ENCODE results near the gene TFF2. TPM values are rescaled to one million over a fixed set of nuclear protein-coding genes. Genes with fewer than 3 reads are reported as not detected.

TFF2 gene
- total RNA-seq, 6 experiments from 2014 or later = not detected

DNA sequence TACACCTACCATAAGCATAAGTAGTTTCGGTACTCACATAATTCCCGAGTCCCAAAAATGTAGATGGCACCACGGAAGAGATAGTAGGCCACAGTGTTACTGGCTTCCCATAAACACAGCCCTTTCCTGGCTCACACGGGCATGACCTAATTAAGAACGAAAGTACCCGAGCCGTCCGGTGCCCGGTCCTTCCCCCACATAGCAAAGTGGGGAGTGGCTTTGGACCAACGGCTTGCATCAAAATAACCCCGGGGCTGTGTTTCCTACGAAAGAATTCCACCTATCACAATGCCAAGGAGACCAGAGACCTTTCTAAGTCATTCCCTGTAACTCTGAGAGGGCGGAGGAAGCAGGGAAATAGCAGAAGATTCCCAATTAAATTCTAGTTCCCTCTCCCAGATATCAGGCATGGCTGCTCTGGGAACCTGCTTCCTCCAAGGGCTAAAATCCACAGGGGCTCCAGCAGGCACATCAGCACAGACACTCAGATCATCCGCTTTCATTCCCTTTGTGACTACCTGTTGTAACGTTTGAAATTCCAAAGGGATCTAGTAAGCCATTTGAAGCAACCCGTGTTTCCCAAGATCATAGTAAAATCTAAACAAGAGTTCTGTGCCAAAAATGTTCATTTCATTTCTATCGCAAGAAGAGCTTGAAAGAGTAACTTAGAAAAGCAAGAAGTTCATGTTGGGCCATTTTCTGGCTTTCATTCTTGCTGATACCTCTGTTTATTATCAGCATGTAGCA is 45.3 kb upstream of the TFF2 start, which contains the start of gene TMPRSS3:
Gene TMPRSS3 (minus strand): TSS at position 148 of the 747 bp plus-strand sequence. CDS start 635 bp downstream, outside the sequence.
- Mint-ChIP-seq H3K27me3 (ENCODE audit: insufficient read depth) (no peaks in the 10 kb centered on the region), H3K9me3 (peaks cover 62% of the 10 kb centered on the region), H3K4me3 (no peak within 1 kb of the TSS), H3K36me3 (ENCODE audit: low read depth) (peaks cover 9% of the 10 kb centered on the region; the same call in 1 of the 2 replicates), H3K27ac (no peak within 1 kb of the TSS), H3K4me1 (ENCODE audit: low read depth) (no peaks in the 10 kb centered on the region)
- DNase-seq = no peak
- no peak for TF ChIP-seq CTCF (IDR thresholded peaks at IDR 0.05)

GRCh38 chr21:42395302-42395701 is 44.5 kb upstream of the TFF2 start:
- Mint-ChIP-seq H3K4me3 (no peak overlapping the region), H3K27me3 (ENCODE audit: insufficient read depth) (no peaks in the 10 kb centered on the region), H3K36me3 (ENCODE audit: low read depth) (peaks cover 9% of the 10 kb centered on the region; the same call in 1 of the 2 replicates), H3K4me1 (ENCODE audit: low read depth) (no peaks in the 10 kb centered on the region), H3K27ac (no peak overlapping the region), H3K9me3 (peaks cover 70% of the 10 kb centered on the region)
- TF ChIP-seq CTCF (IDR thresholded peaks at IDR 0.05) = no peak
- DNase-seq = no peak

- Mint-ChIP-seq H3K4me1 (ENCODE audit: low read depth) (no peaks in the 10 kb centered on the region), H3K9me3 (peaks cover 76% of the 10 kb centered on the region), H3K4me3 (no peak overlapping the region), H3K27me3 (ENCODE audit: insufficient read depth) (no peaks in the 10 kb centered on the region), H3K36me3 (ENCODE audit: low read depth) (peaks cover 16% of the 10 kb centered on the region), H3K27ac (no peak overlapping the region)
- no peak for TF ChIP-seq CTCF (IDR thresholded peaks at IDR 0.05)
- no peak for DNase-seq
Measured at GRCh38 chr21:42393443-42393950, 42.7 kb upstream of the TFF2 start.

DNA sequence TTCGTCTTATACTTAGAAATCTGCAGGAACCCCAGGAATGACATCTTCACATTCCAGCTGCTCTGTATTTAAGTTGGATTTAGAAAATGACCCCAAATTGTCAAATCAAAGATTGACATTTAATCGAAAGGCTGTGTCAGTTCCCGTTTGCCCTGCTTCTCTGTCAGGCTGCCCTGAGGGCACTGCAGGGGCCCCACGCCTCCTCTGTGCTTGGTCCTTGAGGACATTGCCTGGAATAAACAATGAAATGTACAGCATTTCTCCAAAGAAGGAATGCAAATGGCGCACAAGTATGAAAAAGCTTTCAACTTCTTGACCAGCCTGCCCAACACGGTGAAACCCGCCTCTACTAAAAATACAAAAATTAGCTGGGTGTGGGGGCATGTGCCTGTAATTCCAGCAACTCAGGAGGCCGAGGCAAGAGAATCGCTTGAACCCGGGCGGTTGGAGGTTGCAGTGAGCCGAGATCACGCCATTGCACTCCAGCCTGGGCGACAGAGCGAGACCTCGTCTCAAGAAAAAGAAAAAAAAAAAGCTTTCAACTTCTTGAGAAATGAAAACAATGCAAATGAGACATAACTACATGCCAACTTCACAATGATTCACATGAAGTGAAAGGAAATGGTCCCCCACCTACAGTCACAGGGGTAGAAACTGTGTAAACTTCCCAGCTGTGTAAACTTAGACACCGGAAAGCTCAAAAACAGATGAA is 42.1 kb upstream of the TFF2 start:
- H3K4me3 Mint-ChIP-seq = no peak overlapping the region
- TF ChIP-seq CTCF (IDR thresholded peaks at IDR 0.05) = no peak
- no peaks in the 10 kb centered on the region for H3K27me3 Mint-ChIP-seq (ENCODE audit: insufficient read depth)
- no peak for DNase-seq
- peaks cover 16% of the 10 kb centered on the region for H3K36me3 Mint-ChIP-seq (ENCODE audit: low read depth)
- peaks cover 76% of the 10 kb centered on the region for H3K9me3 Mint-ChIP-seq
- no peaks in the 10 kb centered on the region for H3K4me1 Mint-ChIP-seq (ENCODE audit: low read depth)
- no peak overlapping the region for H3K27ac Mint-ChIP-seq

DNA sequence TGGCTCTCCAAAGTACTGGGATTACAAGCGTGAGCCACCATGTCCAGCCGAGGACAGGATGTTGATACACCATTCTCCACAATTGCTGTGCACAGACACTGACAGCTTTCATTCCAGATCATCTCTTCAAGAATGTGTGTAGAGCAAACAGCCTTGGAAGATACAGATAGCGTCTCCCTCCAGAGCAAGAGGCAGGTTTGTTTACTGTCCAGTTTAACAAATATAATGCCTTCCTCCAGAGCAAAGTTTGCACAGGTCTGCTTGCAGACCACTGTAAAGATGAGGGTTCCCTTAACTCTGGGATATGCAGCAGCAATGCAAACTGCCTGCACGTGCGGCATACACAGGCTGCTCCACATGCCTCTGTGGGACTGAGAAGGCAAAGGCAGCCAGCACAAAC is 40.5 kb upstream of the TFF2 start:
- TF ChIP-seq CTCF (IDR thresholded peaks at IDR 0.05) = no peak
- peaks cover 77% of the 10 kb centered on the region for H3K9me3 Mint-ChIP-seq
- H3K27me3 Mint-ChIP-seq (ENCODE audit: insufficient read depth) = no peaks in the 10 kb centered on the region; the same call in 1 of the 2 replicates
- H3K27ac Mint-ChIP-seq = no peak overlapping the region
- peaks cover 20% of the 10 kb centered on the region for H3K36me3 Mint-ChIP-seq (ENCODE audit: low read depth)
- H3K4me3 Mint-ChIP-seq = no peak overlapping the region
- no peaks in the 10 kb centered on the region for H3K4me1 Mint-ChIP-seq (ENCODE audit: low read depth)
- DNase-seq = no peak

Measured in HFFc6 (cell line).